ENCODE data around the gene PLCH2. TPM values are rescaled to one million over a fixed set of nuclear protein-coding genes. Genes with fewer than 3 reads are reported as not detected.
A peak's percentile ranks its signal among the peaks of the same experiment; 100 is the strongest.
"Not testable (repeated sequence)": the region's sequence is repeated elsewhere in the genome, so short reads cannot be mapped to it uniquely, and the experiment has no call there.

The PLCH2 gene
- total RNA-seq, 2 donors from 2014 or later = 13.9 to 26.3 TPM

- Mint-ChIP-seq H3K36me3 (ENCODE audit: insufficient read depth in 2 of 2) (no peaks in the 10 kb centered on the region), H3K27me3 (ENCODE audit: low read depth) (no peaks in the 10 kb centered on the region), H3K9me3 (no peaks in the 10 kb centered on the region), H3K4me1 (ENCODE audit: low read depth) (peaks cover 15% of the 10 kb centered on the region), H3K4me3 (no peak overlapping the region), H3K27ac (no peak overlapping the region)
- ATAC-seq (replicated peaks in 1 of 2) = no peak
- no peak for DNase-seq
These were observed 68.2 kb downstream of the PLCH2 start for GRCh38 chr1:2544093-2544874.

- ATAC-seq (replicated peaks in 1 of 2) = no peak
- no peaks in the 10 kb centered on the region for H3K9me3 Mint-ChIP-seq
These were observed 69.0 kb downstream of the PLCH2 start for GRCh38 chr1:2544875-2545640.

GRCh38 chr1:2545754-2546514, 69.8 kb downstream of the PLCH2 start:
- Mint-ChIP-seq H3K27ac (peak overlapping the region; percentile 39), H3K36me3 (ENCODE audit: insufficient read depth in 2 of 2) (peaks cover 0 to 4% of the 10 kb centered on the region in 2 donors), H3K27me3 (ENCODE audit: low read depth) (no peaks in the 10 kb centered on the region), H3K4me1 (ENCODE audit: low read depth) (peaks cover 23% of the 10 kb centered on the region), H3K4me3 (peak overlapping the region; percentile 94), H3K9me3 (no peaks in the 10 kb centered on the region)
- ATAC-seq (replicated peaks in 1 of 2) (peak; percentile 51 to 54), DNase-seq (peak; percentile 89 to 90)

More at GRCh38 chr1:2544875-2545640, 69.0 kb downstream of the PLCH2 start:
- Mint-ChIP-seq H3K36me3 (ENCODE audit: insufficient read depth in 2 of 2) (peaks cover 0 to 2% of the 10 kb centered on the region in 2 donors), H3K4me1 (ENCODE audit: low read depth) (peaks cover 23% of the 10 kb centered on the region), H3K27ac (no peak overlapping the region), H3K4me3 (peak overlapping the region in 1 of 2 donors; percentile 24), H3K27me3 (ENCODE audit: low read depth) (no peaks in the 10 kb centered on the region)
- DNase-seq = no peak

- Mint-ChIP-seq H3K36me3 (ENCODE audit: insufficient read depth in 2 of 2) (peaks cover 0 to 4% of the 10 kb centered on the region in 2 donors), H3K4me3 (peak overlapping the region; percentile 94), H3K4me1 (ENCODE audit: low read depth) (peaks cover 18% of the 10 kb centered on the region), H3K27me3 (ENCODE audit: low read depth) (no peaks in the 10 kb centered on the region), H3K27ac (peak overlapping the region; percentile 39), H3K9me3 (no peaks in the 10 kb centered on the region)
- DNase-seq = peak; percentile 87 to 89
- peak; percentile 56 to 61 for ATAC-seq (replicated peaks in 1 of 2)
These were observed 70.6 kb downstream of the PLCH2 start for GRCh38 chr1:2546515-2547209.

GRCh38 chr1:2547210-2548067, 71.3 kb downstream of the PLCH2 start:
- peak; percentile 55 for ATAC-seq (replicated peaks in 1 of 2)
- no peaks in the 10 kb centered on the region for H3K9me3 Mint-ChIP-seq
- H3K36me3 Mint-ChIP-seq (ENCODE audit: insufficient read depth in 2 of 2) = peaks cover 0 to 4% of the 10 kb centered on the region in 2 donors
- H3K27ac Mint-ChIP-seq = peak overlapping the region; percentile 84
- no peaks in the 10 kb centered on the region for H3K27me3 Mint-ChIP-seq (ENCODE audit: low read depth)
- H3K4me3 Mint-ChIP-seq = peak overlapping the region; percentile 94
- peak; percentile 78 to 84 for DNase-seq
- H3K4me1 Mint-ChIP-seq (ENCODE audit: low read depth) = peaks cover 18% of the 10 kb centered on the region

- Mint-ChIP-seq H3K36me3 (ENCODE audit: insufficient read depth in 2 of 2) (peaks cover 0 to 4% of the 10 kb centered on the region in 2 donors), H3K4me1 (ENCODE audit: low read depth) (peaks cover 18% of the 10 kb centered on the region), H3K9me3 (no peaks in the 10 kb centered on the region), H3K27me3 (ENCODE audit: low read depth) (no peaks in the 10 kb centered on the region), H3K27ac (peak overlapping the region; percentile 93), H3K4me3 (peak overlapping the region; percentile 94)
- ATAC-seq (replicated peaks in 1 of 2) = peak; percentile 39 to 43
- DNase-seq = peak; percentile 89 to 92
These were observed 72.0 kb downstream of the PLCH2 start for GRCh38 chr1:2548068-2548589.

- H3K9me3 Mint-ChIP-seq; ATAC-seq (replicated peaks in 1 of 2): not testable (repeated sequence)
These were observed 73.4 kb downstream of the PLCH2 start for GRCh38 chr1:2549367-2550029.

GRCh38 chr1:2550309-2550861, 74.3 kb downstream of the PLCH2 start:
- H3K4me3 Mint-ChIP-seq = peak overlapping the region; percentile 63 to 94
- not testable (repeated sequence) for H3K27ac Mint-ChIP-seq; H3K36me3 Mint-ChIP-seq (ENCODE audit: insufficient read depth in 2 of 2); DNase-seq; H3K27me3 Mint-ChIP-seq (ENCODE audit: low read depth); H3K9me3 Mint-ChIP-seq; ATAC-seq (replicated peaks in 1 of 2)
- peaks cover 38% of the 10 kb centered on the region for H3K4me1 Mint-ChIP-seq (ENCODE audit: low read depth)

More at GRCh38 chr1:2549367-2550029, 73.4 kb downstream of the PLCH2 start:
- DNase-seq; H3K36me3 Mint-ChIP-seq (ENCODE audit: insufficient read depth in 2 of 2); H3K27me3 Mint-ChIP-seq (ENCODE audit: low read depth): not testable (repeated sequence)
- Mint-ChIP-seq H3K4me1 (ENCODE audit: low read depth) (peaks cover 29% of the 10 kb centered on the region), H3K4me3 (peak overlapping the region; percentile 94), H3K27ac (peak overlapping the region; percentile 93)

GRCh38 chr1:2551544-2551943, 75.5 kb downstream of the PLCH2 start:
- not testable (repeated sequence) for H3K36me3 Mint-ChIP-seq (ENCODE audit: insufficient read depth in 2 of 2); ATAC-seq (replicated peaks in 1 of 2); H3K27ac Mint-ChIP-seq; H3K9me3 Mint-ChIP-seq; H3K4me3 Mint-ChIP-seq; H3K27me3 Mint-ChIP-seq (ENCODE audit: low read depth); DNase-seq
- H3K4me1 Mint-ChIP-seq (ENCODE audit: low read depth) = peaks cover 41% of the 10 kb centered on the region

GRCh38 chr1:2552189-2552588, 76.1 kb downstream of the PLCH2 start:
- Mint-ChIP-seq H3K36me3 (ENCODE audit: insufficient read depth in 2 of 2) (peaks cover 6 to 8% of the 10 kb centered on the region in 2 donors), H3K27me3 (ENCODE audit: low read depth) (no peaks in the 10 kb centered on the region), H3K4me3 (no peak overlapping the region), H3K4me1 (ENCODE audit: low read depth) (peaks cover 41% of the 10 kb centered on the region), H3K27ac (no peak overlapping the region), H3K9me3 (no peaks in the 10 kb centered on the region)
- no peak for ATAC-seq (replicated peaks in 1 of 2)
- DNase-seq = no peak

GRCh38 chr1:2553076-2553475, 77.0 kb downstream of the PLCH2 start:
- H3K36me3 Mint-ChIP-seq (ENCODE audit: insufficient read depth in 2 of 2); DNase-seq; H3K4me3 Mint-ChIP-seq; H3K9me3 Mint-ChIP-seq; H3K27me3 Mint-ChIP-seq (ENCODE audit: low read depth); ATAC-seq (replicated peaks in 1 of 2); H3K27ac Mint-ChIP-seq: not testable (repeated sequence)
- peaks cover 49% of the 10 kb centered on the region for H3K4me1 Mint-ChIP-seq (ENCODE audit: low read depth)
